ENCODE results near the gene DNAAF5. TPM values are rescaled to one million over a fixed set of nuclear protein-coding genes. Genes with fewer than 3 reads are reported as not detected.

Gene DNAAF5
- total RNA-seq, 2 experiments from 2014 or later, result 42.6 to 58.5 TPM

DNA sequence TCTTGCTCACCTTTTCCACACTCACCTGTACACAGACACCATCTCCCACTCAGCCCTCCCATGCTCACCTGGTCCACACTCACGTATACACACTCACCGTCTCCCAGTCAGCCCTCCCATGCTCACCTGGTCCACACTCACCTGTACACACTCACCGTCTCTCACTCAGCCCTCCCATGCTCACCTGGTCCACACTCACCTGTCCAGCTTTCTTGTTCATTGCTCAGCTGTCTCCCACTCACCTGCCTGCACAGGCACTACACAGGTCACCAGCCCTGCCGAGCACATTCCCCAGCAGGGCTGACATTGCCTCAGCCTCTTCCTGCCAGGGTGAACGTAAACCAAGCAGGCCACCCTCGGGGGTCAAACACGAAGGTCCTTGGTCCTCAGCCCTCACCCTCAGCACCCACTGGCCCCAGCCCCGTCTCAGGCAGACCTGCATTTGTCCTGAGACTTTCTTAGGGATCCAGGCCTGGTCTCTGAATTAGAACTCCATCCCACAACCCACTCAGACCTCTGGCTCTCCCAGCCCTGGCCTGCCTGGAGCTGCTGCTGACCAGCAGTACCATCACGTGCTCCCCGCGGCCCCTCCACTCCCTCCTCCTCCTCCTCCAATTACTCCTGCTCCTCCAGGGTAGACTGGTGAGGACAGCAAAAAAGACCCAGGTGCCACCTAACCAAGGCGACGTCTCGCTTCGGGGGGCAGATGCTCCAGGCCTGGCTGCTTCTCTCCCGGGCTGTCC, 12.8 kb upstream of the DNAAF5 start:
- no peak for DNase-seq (ENCODE audit: low spot score)
- CTCF ChIA-PET (ENCODE audit: unreplicated experiment), result no interaction called here
- POLR2A ChIA-PET, result no interaction called here
- intact Hi-C loops (cut with micrococcal nuclease; ENCODE audit: unreplicated experiment), result no loop called here
- Histone ChIP-seq H3K4me3 (ENCODE audit: low read depth, low read length, poor library complexity, severe bottlenecking) (no peak overlapping the region), H3K9me2 (ENCODE audit: insufficient read depth, low read length) (no peaks in the 10 kb centered on the region), H4K20me1 (ENCODE audit: insufficient read depth, low read length) (no peaks in the 10 kb centered on the region), H3K4me2 (ENCODE audit: low read length) (no peak overlapping the region), H3K79me2 (ENCODE audit: insufficient read depth, low read depth, low read length) (no peaks in the 10 kb centered on the region), H3K9me3 (ENCODE audit: low read length) (no peaks in the 10 kb centered on the region), H3K27ac (ENCODE audit: low read depth, low read length, poor library complexity, severe bottlenecking) (no peak overlapping the region), H3K36me3 (ENCODE audit: insufficient read depth, low read length) (peaks cover 9% of the 10 kb centered on the region; the same call in 1 of the 2 replicates), H3K4me1 (ENCODE audit: insufficient read depth, low read length, poor library complexity, severe bottlenecking) (no peaks in the 10 kb centered on the region), H2AFZ (ENCODE audit: low read length) (no peak overlapping the region)
- BruUV-seq (replicated peaks), result no TSS peak
- no peak for TF ChIP-seq EZH2phosphoT487 (IDR thresholded peaks at IDR 0.05; ENCODE audit: borderline replicate concordance, low read depth, low read length)
- TF ChIP-seq, protein P1, sequence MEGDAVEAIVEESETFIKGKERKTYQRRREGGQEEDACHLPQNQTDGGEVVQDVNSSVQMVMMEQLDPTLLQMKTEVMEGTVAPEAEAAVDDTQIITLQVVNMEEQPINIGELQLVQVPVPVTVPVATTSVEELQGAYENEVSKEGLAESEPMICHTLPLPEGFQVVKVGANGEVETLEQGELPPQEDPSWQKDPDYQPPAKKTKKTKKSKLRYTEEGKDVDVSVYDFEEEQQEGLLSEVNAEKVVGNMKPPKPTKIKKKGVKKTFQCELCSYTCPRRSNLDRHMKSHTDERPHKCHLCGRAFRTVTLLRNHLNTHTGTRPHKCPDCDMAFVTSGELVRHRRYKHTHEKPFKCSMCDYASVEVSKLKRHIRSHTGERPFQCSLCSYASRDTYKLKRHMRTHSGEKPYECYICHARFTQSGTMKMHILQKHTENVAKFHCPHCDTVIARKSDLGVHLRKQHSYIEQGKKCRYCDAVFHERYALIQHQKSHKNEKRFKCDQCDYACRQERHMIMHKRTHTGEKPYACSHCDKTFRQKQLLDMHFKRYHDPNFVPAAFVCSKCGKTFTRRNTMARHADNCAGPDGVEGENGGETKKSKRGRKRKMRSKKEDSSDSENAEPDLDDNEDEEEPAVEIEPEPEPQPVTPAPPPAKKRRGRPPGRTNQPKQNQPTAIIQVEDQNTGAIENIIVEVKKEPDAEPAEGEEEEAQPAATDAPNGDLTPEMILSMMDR (conservative IDR thresholded peaks at IDR 0.05; ENCODE audit: low read length), result no peak

DNA sequence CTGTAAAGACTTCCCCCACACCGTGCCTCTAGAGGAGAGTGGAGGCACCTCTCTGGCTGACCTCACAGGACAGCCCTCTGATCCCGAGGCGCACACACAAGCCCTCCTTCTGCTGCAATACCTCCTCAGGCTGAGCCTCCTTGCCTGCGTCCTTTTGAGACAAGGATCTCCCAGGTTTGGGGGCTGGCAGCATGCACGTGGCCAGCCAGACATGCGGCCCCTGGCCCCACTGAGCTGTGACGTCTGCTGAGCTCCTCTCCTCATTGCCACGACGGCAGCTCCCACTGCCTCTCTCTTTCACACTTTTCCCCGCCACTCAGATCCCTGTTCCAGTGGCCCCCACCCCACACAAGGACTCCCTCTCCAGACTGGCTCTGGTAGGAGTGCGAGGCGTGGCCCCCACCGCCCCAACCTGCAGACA, 12.2 kb upstream of the DNAAF5 start:
- H3K27ac ChIP-seq (ENCODE audit: low read depth, low read length, poor library complexity, severe bottlenecking), result no peak overlapping the region
- intact Hi-C loops (cut with micrococcal nuclease; ENCODE audit: unreplicated experiment), result no loop called here
- no peak overlapping the region for H3K4me2 ChIP-seq (ENCODE audit: low read length)
- POLR2A ChIA-PET, result no interaction called here
- H4K20me1 ChIP-seq (ENCODE audit: insufficient read depth, low read length), result no peaks in the 10 kb centered on the region
- DNase-seq (ENCODE audit: low spot score), result no peak
- H3K9me3 ChIP-seq (ENCODE audit: low read length), result no peaks in the 10 kb centered on the region
- peaks cover 9% of the 10 kb centered on the region; the same call in 1 of the 2 replicates for H3K36me3 ChIP-seq (ENCODE audit: insufficient read depth, low read length)
- no peak overlapping the region for H2AFZ ChIP-seq (ENCODE audit: low read length)
- no peaks in the 10 kb centered on the region for H3K4me1 ChIP-seq (ENCODE audit: insufficient read depth, low read length, poor library complexity, severe bottlenecking)
- CTCF ChIA-PET (ENCODE audit: unreplicated experiment), result no interaction called here
- no peak for TF ChIP-seq EZH2phosphoT487 (IDR thresholded peaks at IDR 0.05; ENCODE audit: borderline replicate concordance, low read depth, low read length)
- TF ChIP-seq, protein P1 (conservative IDR thresholded peaks at IDR 0.05; ENCODE audit: low read length), result no peak
- H3K9me2 ChIP-seq (ENCODE audit: insufficient read depth, low read length), result no peaks in the 10 kb centered on the region
- no peaks in the 10 kb centered on the region for H3K79me2 ChIP-seq (ENCODE audit: insufficient read depth, low read depth, low read length)
- BruUV-seq (replicated peaks), result no TSS peak
- no peak overlapping the region for H3K4me3 ChIP-seq (ENCODE audit: low read depth, low read length, poor library complexity, severe bottlenecking)

DNA sequence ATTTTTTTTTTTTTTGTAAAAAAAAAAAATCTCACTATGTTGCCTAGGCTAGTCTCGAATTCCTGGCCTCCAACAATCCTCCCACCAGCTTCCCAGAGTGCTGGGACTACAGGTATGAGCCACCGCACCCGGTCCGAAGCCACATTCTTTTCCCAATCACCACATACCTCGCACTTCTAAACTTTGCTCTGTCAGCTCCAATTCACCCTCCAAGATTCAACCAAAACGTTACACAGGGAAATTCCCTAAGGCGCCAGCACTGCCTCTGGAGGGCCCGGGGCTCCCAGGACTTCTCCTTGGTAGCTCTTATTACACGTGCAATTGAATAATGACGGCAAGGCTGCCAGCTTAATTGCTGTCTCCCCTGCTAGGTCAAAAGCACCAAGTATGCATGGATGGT, 10.3 kb upstream of the DNAAF5 start:
- no peak overlapping the region for H3K4me2 ChIP-seq (ENCODE audit: low read length)
- POLR2A ChIA-PET, result no interaction called here
- H4K20me1 ChIP-seq (ENCODE audit: insufficient read depth, low read length), result no peaks in the 10 kb centered on the region
- peaks cover 6% of the 10 kb centered on the region for H3K36me3 ChIP-seq (ENCODE audit: insufficient read depth, low read length)
- no peak for DNase-seq (ENCODE audit: low spot score)
- no peaks in the 10 kb centered on the region for H3K9me3 ChIP-seq (ENCODE audit: low read length)
- CTCF ChIA-PET (ENCODE audit: unreplicated experiment), result no interaction called here
- no peaks in the 10 kb centered on the region for H3K4me1 ChIP-seq (ENCODE audit: insufficient read depth, low read length, poor library complexity, severe bottlenecking)
- no peaks in the 10 kb centered on the region; the same call in 1 of the 2 replicates for H3K79me2 ChIP-seq (ENCODE audit: insufficient read depth, low read depth, low read length)
- no peaks in the 10 kb centered on the region for H3K9me2 ChIP-seq (ENCODE audit: insufficient read depth, low read length)
- intact Hi-C loops (cut with micrococcal nuclease; ENCODE audit: unreplicated experiment), result no loop called here
- TF ChIP-seq EZH2phosphoT487 (IDR thresholded peaks at IDR 0.05; ENCODE audit: borderline replicate concordance, low read depth, low read length), result no peak
- TF ChIP-seq, protein P1 (conservative IDR thresholded peaks at IDR 0.05; ENCODE audit: low read length), result no peak
- H3K27ac ChIP-seq (ENCODE audit: low read depth, low read length, poor library complexity, severe bottlenecking), result no peak overlapping the region
- BruUV-seq (replicated peaks), result no TSS peak
- no peak overlapping the region for H2AFZ ChIP-seq (ENCODE audit: low read length)
- no peak overlapping the region for H3K4me3 ChIP-seq (ENCODE audit: low read depth, low read length, poor library complexity, severe bottlenecking)
